ENCODE results near the gene SNCA. TPM values are rescaled to one million over a fixed set of nuclear protein-coding genes. Genes with fewer than 3 reads are reported as not detected.

SNCA gene
- total RNA-seq, 1 donor from 2014 or later = 15.2 TPM

DNA sequence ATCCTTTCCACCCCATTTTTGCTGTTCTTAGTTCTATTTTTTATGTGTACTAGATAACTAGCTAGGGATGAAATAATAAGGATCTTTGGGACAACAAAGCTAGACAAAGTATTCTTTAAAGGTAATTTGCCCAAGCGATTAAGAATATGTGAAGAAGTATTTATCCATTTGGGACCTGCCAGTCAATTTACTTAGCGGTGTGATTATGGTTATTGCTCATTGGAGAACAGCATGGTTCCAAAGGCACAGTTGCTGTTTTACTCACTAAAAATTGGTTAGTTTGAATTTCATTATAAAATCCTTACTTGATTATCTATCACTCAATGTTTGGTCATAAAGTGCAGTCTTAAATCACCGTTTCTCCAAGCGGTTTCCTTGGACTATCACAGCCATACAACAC is 124.1 kb downstream of the SNCA start:
- no peaks in the 10 kb centered on the region for H3K9me3 Mint-ChIP-seq (ENCODE audit: unreplicated experiment)
- no peaks in the 10 kb centered on the region for H3K36me3 Mint-ChIP-seq (ENCODE audit: unreplicated experiment)
- TF ChIP-seq CTCF (IDR thresholded peaks at IDR 0.05; ENCODE audit: partially characterized antibody, unreplicated experiment) = no peak
- peaks cover 9% of the 10 kb centered on the region for H3K4me1 Mint-ChIP-seq (ENCODE audit: low read depth, unreplicated experiment)
- no peak overlapping the region for H3K27ac Mint-ChIP-seq (ENCODE audit: unreplicated experiment)
- no peaks in the 10 kb centered on the region for H3K27me3 Mint-ChIP-seq (ENCODE audit: unreplicated experiment)
- DNase-seq = no peak
- no peak overlapping the region for H3K4me3 Mint-ChIP-seq (ENCODE audit: unreplicated experiment)

- no peak for TF ChIP-seq CTCF (IDR thresholded peaks at IDR 0.05; ENCODE audit: partially characterized antibody, unreplicated experiment)
- no peak overlapping the region for H3K27ac Mint-ChIP-seq (ENCODE audit: unreplicated experiment)
- H3K36me3 Mint-ChIP-seq (ENCODE audit: unreplicated experiment) = no peaks in the 10 kb centered on the region
- H3K4me1 Mint-ChIP-seq (ENCODE audit: low read depth, unreplicated experiment) = peaks cover 9% of the 10 kb centered on the region
- H3K4me3 Mint-ChIP-seq (ENCODE audit: unreplicated experiment) = no peak overlapping the region
- no peaks in the 10 kb centered on the region for H3K9me3 Mint-ChIP-seq (ENCODE audit: unreplicated experiment)
- H3K27me3 Mint-ChIP-seq (ENCODE audit: unreplicated experiment) = no peaks in the 10 kb centered on the region
- no peak for DNase-seq
Measured at GRCh38 chr4:89712141-89712540, 124.8 kb downstream of the SNCA start.

- no peaks in the 10 kb centered on the region for H3K36me3 Mint-ChIP-seq (ENCODE audit: unreplicated experiment)
- DNase-seq = no peak
- H3K4me1 Mint-ChIP-seq (ENCODE audit: low read depth, unreplicated experiment) = peaks cover 12% of the 10 kb centered on the region
- H3K9me3 Mint-ChIP-seq (ENCODE audit: unreplicated experiment) = no peaks in the 10 kb centered on the region
- peaks cover under 1% of the 10 kb centered on the region for H3K27me3 Mint-ChIP-seq (ENCODE audit: unreplicated experiment)
- no peak overlapping the region for H3K27ac Mint-ChIP-seq (ENCODE audit: unreplicated experiment)
- H3K4me3 Mint-ChIP-seq (ENCODE audit: unreplicated experiment) = no peak overlapping the region
- TF ChIP-seq CTCF (IDR thresholded peaks at IDR 0.05; ENCODE audit: partially characterized antibody, unreplicated experiment) = no peak
Measured at GRCh38 chr4:89708903-89709421, 128.0 kb downstream of the SNCA start.

DNA sequence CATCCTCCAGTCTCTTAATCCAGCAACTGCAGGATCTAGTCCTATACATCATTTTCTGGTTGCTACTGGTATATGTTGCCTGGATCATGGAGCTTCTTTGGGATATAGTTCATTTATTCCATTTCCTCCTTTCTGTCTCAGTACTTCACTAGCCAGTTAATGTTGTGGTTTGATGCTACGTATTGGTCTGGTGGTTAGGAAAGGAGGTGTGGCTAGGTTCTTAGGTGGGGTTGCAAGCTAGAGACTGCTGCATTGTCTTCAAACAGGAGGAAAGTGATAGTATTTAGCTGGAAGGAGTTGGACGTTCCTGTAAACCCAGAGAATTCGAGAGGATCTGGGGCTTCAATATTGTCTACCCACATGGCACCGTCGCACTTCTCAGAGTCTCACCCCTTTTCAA is 129.5 kb downstream of the SNCA start:
- Mint-ChIP-seq H3K9me3 (ENCODE audit: unreplicated experiment) (no peaks in the 10 kb centered on the region), H3K27ac (ENCODE audit: unreplicated experiment) (no peak overlapping the region), H3K27me3 (ENCODE audit: unreplicated experiment) (peaks cover 3% of the 10 kb centered on the region), H3K36me3 (ENCODE audit: unreplicated experiment) (no peaks in the 10 kb centered on the region), H3K4me1 (ENCODE audit: low read depth, unreplicated experiment) (peaks cover 17% of the 10 kb centered on the region), H3K4me3 (ENCODE audit: unreplicated experiment) (no peak overlapping the region)
- no peak for TF ChIP-seq CTCF (IDR thresholded peaks at IDR 0.05; ENCODE audit: partially characterized antibody, unreplicated experiment)
- no peak for DNase-seq

- no peak for DNase-seq
- no peak for TF ChIP-seq CTCF (IDR thresholded peaks at IDR 0.05; ENCODE audit: partially characterized antibody, unreplicated experiment)
- no peak overlapping the region for H3K4me3 Mint-ChIP-seq (ENCODE audit: unreplicated experiment)
- H3K4me1 Mint-ChIP-seq (ENCODE audit: low read depth, unreplicated experiment) = peaks cover 17% of the 10 kb centered on the region
- peaks cover 3% of the 10 kb centered on the region for H3K27me3 Mint-ChIP-seq (ENCODE audit: unreplicated experiment)
- H3K9me3 Mint-ChIP-seq (ENCODE audit: unreplicated experiment) = no peaks in the 10 kb centered on the region
- H3K36me3 Mint-ChIP-seq (ENCODE audit: unreplicated experiment) = no peaks in the 10 kb centered on the region
- H3K27ac Mint-ChIP-seq (ENCODE audit: unreplicated experiment) = no peak overlapping the region
Measured at GRCh38 chr4:89704651-89705395, 132.1 kb downstream of the SNCA start.
